GM23338 (cell line): ENCODE data around the gene UBE2V1.

Experiments used
- CREB1 ChIP-seq: fragments of 250-450 bp; sonication (Bioruptor Pico); IDR thresholded peaks from 2 replicates; pipeline ENCODE4 v1.5.0; 2020; ENCODE audit warnings: low read depth, mild to moderate bottlenecking, moderate library complexity
- EZH2 ChIP-seq: fragments of 200-600 bp; sonication (generic); IDR thresholded peaks from one replicate; pipeline ENCODE4 v1.8.0; 2017; ENCODE audit warnings: antibody characterized with exemption, mild to moderate bottlenecking, low read depth; ENCODE audit not compliant: unreplicated experiment
- EZH2phosphoT487 ChIP-seq: fragments of 200-600 bp; sonication (generic); IDR thresholded peaks from one replicate; pipeline ENCODE4 v1.8.1; 2018; ENCODE audit warnings: antibody characterized with exemption; ENCODE audit not compliant: unreplicated experiment
- JUNB ChIP-seq: IDR thresholded peaks from one replicate; pipeline ENCODE4 v1.6.1; 2016; ENCODE audit warnings: antibody characterized with exemption; ENCODE audit not compliant: unreplicated experiment
- NANOG ChIP-seq: IDR thresholded peaks from 2 replicates; pipeline ENCODE4 v1.6.1; 2016; ENCODE audit warnings: antibody characterized with exemption, borderline replicate concordance
- POLR2AphosphoS5 ChIP-seq: IDR thresholded peaks from 2 replicates; pipeline ENCODE4 v1.6.1; 2016; ENCODE audit warnings: antibody characterized with exemption, low read depth
- ZNF114 ChIP-seq: fragments of 250-450 bp; sonication (Bioruptor Pico); IDR thresholded peaks from 2 replicates; pipeline ENCODE4 v1.5.0; 2020; ENCODE audit warnings: mild to moderate bottlenecking, moderate library complexity
- TF ChIP-seq, protein P1 (sequence below), 2 experiments: fragments of 200-600 bp in 1 of 2; sonication (generic) in 1 of 2; conservative IDR thresholded peaks; 2 replicates each; pipeline versions ENCODE4 v1.5.1 to v1.6.1; 2016 to 2017; ENCODE audit warnings: antibody characterized with exemption in 2 of 2, low read depth in 2 of 2, mild to moderate bottlenecking in 2 of 2, moderate library complexity in 1 of 2
- TF ChIP-seq, protein P2 (sequence below): IDR thresholded peaks from one replicate; pipeline ENCODE4 v1.6.1; 2018; ENCODE audit warnings: antibody characterized with exemption; ENCODE audit not compliant: unreplicated experiment
- TF ChIP-seq, protein P3 (sequence below): IDR thresholded peaks from 2 replicates; pipeline ENCODE4 v1.6.1; 2016; ENCODE audit warnings: antibody characterized with exemption

DNA sequence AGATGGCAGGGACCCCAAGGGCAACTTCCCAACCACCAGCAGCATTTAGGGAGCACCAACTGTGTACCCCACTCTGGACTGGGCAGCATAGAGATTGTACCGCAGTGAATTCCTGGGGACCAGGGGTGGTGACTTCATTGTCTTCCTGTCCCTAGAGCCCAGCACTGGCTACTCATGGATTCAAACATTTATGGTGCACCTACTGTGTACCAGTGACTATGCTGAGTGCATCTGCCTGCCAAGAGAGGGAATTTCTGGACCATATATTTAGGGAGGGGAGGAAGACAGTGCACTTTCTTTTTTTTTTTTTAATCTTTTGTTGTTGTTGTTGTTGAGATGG, 55.3 kb downstream of the UBE2V1 start:
- TF ChIP-seq, protein P1, sequence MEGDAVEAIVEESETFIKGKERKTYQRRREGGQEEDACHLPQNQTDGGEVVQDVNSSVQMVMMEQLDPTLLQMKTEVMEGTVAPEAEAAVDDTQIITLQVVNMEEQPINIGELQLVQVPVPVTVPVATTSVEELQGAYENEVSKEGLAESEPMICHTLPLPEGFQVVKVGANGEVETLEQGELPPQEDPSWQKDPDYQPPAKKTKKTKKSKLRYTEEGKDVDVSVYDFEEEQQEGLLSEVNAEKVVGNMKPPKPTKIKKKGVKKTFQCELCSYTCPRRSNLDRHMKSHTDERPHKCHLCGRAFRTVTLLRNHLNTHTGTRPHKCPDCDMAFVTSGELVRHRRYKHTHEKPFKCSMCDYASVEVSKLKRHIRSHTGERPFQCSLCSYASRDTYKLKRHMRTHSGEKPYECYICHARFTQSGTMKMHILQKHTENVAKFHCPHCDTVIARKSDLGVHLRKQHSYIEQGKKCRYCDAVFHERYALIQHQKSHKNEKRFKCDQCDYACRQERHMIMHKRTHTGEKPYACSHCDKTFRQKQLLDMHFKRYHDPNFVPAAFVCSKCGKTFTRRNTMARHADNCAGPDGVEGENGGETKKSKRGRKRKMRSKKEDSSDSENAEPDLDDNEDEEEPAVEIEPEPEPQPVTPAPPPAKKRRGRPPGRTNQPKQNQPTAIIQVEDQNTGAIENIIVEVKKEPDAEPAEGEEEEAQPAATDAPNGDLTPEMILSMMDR (conservative IDR thresholded peaks at IDR 0.05; ENCODE audit: low read depth in 2 of 2): no peak
- TF ChIP-seq POLR2AphosphoS5 (no peak), NANOG (no peak), EZH2phosphoT487 (no peak), EZH2 (no peak), JUNB (no peak), CREB1 (CRISPR knock-in tag) (no peak), ZNF114 (CRISPR knock-in tag) (no peak)
- TF ChIP-seq, protein P2, sequence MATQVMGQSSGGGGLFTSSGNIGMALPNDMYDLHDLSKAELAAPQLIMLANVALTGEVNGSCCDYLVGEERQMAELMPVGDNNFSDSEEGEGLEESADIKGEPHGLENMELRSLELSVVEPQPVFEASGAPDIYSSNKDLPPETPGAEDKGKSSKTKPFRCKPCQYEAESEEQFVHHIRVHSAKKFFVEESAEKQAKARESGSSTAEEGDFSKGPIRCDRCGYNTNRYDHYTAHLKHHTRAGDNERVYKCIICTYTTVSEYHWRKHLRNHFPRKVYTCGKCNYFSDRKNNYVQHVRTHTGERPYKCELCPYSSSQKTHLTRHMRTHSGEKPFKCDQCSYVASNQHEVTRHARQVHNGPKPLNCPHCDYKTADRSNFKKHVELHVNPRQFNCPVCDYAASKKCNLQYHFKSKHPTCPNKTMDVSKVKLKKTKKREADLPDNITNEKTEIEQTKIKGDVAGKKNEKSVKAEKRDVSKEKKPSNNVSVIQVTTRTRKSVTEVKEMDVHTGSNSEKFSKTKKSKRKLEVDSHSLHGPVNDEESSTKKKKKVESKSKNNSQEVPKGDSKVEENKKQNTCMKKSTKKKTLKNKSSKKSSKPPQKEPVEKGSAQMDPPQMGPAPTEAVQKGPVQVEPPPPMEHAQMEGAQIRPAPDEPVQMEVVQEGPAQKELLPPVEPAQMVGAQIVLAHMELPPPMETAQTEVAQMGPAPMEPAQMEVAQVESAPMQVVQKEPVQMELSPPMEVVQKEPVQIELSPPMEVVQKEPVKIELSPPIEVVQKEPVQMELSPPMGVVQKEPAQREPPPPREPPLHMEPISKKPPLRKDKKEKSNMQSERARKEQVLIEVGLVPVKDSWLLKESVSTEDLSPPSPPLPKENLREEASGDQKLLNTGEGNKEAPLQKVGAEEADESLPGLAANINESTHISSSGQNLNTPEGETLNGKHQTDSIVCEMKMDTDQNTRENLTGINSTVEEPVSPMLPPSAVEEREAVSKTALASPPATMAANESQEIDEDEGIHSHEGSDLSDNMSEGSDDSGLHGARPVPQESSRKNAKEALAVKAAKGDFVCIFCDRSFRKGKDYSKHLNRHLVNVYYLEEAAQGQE: no peak
- TF ChIP-seq, protein P3, sequence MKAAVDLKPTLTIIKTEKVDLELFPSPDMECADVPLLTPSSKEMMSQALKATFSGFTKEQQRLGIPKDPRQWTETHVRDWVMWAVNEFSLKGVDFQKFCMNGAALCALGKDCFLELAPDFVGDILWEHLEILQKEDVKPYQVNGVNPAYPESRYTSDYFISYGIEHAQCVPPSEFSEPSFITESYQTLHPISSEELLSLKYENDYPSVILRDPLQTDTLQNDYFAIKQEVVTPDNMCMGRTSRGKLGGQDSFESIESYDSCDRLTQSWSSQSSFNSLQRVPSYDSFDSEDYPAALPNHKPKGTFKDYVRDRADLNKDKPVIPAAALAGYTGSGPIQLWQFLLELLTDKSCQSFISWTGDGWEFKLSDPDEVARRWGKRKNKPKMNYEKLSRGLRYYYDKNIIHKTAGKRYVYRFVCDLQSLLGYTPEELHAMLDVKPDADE: no peak
